Endothelial cell of umbilical vein (primary cell): ENCODE data around the gene KITLG. TPM values are rescaled to one million over a fixed set of nuclear protein-coding genes. Genes with fewer than 3 reads are reported as not detected.

Experiments used
- BruUV-seq: library from RNA; stranded (reverse); fragments of 400-500 nt; replicated peaks from 2 replicates; lab custom pipeline; 2021; lab: Mats Ljungman, UMichigan
- CTCF ChIA-PET: fragments of 300-600, 350-600 bp; sonication (Branson Sonifier 250); formaldehyde crosslinking; loops from one replicate; lab custom pipeline; 2021; ENCODE audit warnings: antibody characterized with exemption, inconsistent platforms; lab: Charles Lee
- POLR2A ChIA-PET: fragments of 300-600, 350-600 bp; sonication (Branson Sonifier 250); formaldehyde crosslinking; loops from one replicate; lab custom pipeline; 2021; ENCODE audit warnings: antibody characterized with exemption, inconsistent platforms; lab: Charles Lee
- DNase-seq: peaks from one replicate; pipeline ENCODE4 v3.0.0-alpha.2; 2011; ENCODE audit warnings: low read depth, low spot score
- FAIRE-seq: peaks from 2 replicates; lab custom pipeline; 2011; peaks lifted over from hg19 to GRCh38; lab: Jason Lieb, UNC
- H2AFZ ChIP-seq: 2 replicates; pipeline ENCODE4 v1.6.0; 2012; ENCODE audit warnings: low read depth, low read length, control low read depth, inconsistent platforms
- H3K27ac ChIP-seq: 2 replicates; pipeline ENCODE4 v1.5.1; 2011; ENCODE audit warnings: low read depth, mild to moderate bottlenecking, control low read depth, low read length, moderate library complexity; ENCODE audit not compliant: insufficient read depth
- H3K27me3 ChIP-seq, 2 experiments: 2 replicates each; pipeline versions ENCODE4 v1.6.0 to v1.6.1; 2011; ENCODE audit warnings: low read length in 2 of 2, mixed read lengths in 1 of 2; ENCODE audit not compliant: control insufficient read depth in 2 of 2, insufficient read depth in 2 of 2
- H3K36me3 ChIP-seq, 2 experiments: 2 replicates in 1 of 2; 3 replicates in 1 of 2; pipeline ENCODE4 v1.5.1; 2011; ENCODE audit warnings: low read length in 2 of 2, mild to moderate bottlenecking in 1 of 2, moderate library complexity in 1 of 2; ENCODE audit not compliant: control insufficient read depth in 2 of 2, insufficient read depth in 2 of 2; ENCODE audit errors: extremely low read depth in 1 of 2
- H3K4me1 ChIP-seq: 3 replicates; pipeline ENCODE4 v1.5.1; 2011; ENCODE audit warnings: mild to moderate bottlenecking, low read length; ENCODE audit not compliant: control insufficient read depth, insufficient read depth; ENCODE audit errors: extremely low read depth
- H3K4me2 ChIP-seq: 2 replicates; pipeline ENCODE4 v1.6.1; 2011; ENCODE audit warnings: low read length, control low read depth, mixed read lengths; ENCODE audit not compliant: insufficient read depth
- H3K4me3 ChIP-seq, 3 experiments: fragments of 200-600 bp in 1 of 3; sonication (generic), shearing (Covaris generic) in 1 of 3; replicated peaks in 1 of 3; 2 replicates each; pipeline ENCODE4 v1.5.1; 2011 to 2016; ENCODE audit warnings: control low read depth in 3 of 3, low read length in 3 of 3, mild to moderate bottlenecking in 2 of 3, inconsistent platforms in 1 of 3, low read depth in 1 of 3, moderate library complexity in 1 of 3; ENCODE audit not compliant: insufficient read depth in 1 of 3
- H3K79me2 ChIP-seq: 2 replicates; pipeline ENCODE4 v1.6.0; 2012; ENCODE audit warnings: low read length, inconsistent platforms; ENCODE audit not compliant: control insufficient read depth, insufficient read depth
- H3K9ac ChIP-seq: replicated peaks from 2 replicates; pipeline ENCODE3; 2011; ENCODE audit warnings: low read length, control low read depth; ENCODE audit not compliant: insufficient read depth; ENCODE audit errors: extremely low read depth
- H3K9me1 ChIP-seq: replicated peaks from 3 replicates; pipeline ENCODE4 v1.6.0; 2011; ENCODE audit warnings: mild to moderate bottlenecking, low read length; ENCODE audit not compliant: control insufficient read depth, insufficient read depth; ENCODE audit errors: extremely low read depth
- H3K9me3 ChIP-seq: replicated peaks from 2 replicates; pipeline ENCODE4 v1.5.1; 2012; ENCODE audit warnings: low read length, inconsistent platforms; ENCODE audit not compliant: control insufficient read depth, insufficient read depth
- H4K20me1 ChIP-seq: replicated peaks from 2 replicates; pipeline ENCODE3; 2011; ENCODE audit warnings: mild to moderate bottlenecking, low read length; ENCODE audit not compliant: control insufficient read depth, insufficient read depth; ENCODE audit errors: extremely low read depth
- CTCF ChIP-seq, 2 donors: IDR thresholded peaks; 1 replicate in 1 of 2; 2 replicates in 1 of 2; pipeline ENCODE4 v1.5.1; 2011; ENCODE audit warnings: low read length in 2 of 2, mild to moderate bottlenecking in 2 of 2, moderate library complexity in 2 of 2, control low read depth in 1 of 2, inconsistent platforms in 1 of 2, low read depth in 1 of 2; ENCODE audit not compliant: insufficient read depth in 1 of 2; ENCODE audit errors: extremely low read depth in 1 of 2
- EZH2 ChIP-seq: IDR thresholded peaks from 2 replicates; pipeline ENCODE4 v1.6.1; 2012; ENCODE audit warnings: borderline replicate concordance, low read depth, mild to moderate bottlenecking, moderate library complexity, low read length, inconsistent platforms; ENCODE audit not compliant: severe bottlenecking
- FOS ChIP-seq: IDR thresholded peaks from 2 replicates; pipeline ENCODE4 v1.6.1; 2011; ENCODE audit warnings: mild to moderate bottlenecking, low read length, moderate library complexity, borderline replicate concordance; ENCODE audit not compliant: insufficient read depth
- GATA2 ChIP-seq: IDR thresholded peaks from 2 replicates; pipeline ENCODE4 v1.7.0; 2011; ENCODE audit warnings: low read depth, mild to moderate bottlenecking, moderate library complexity, mixed read lengths, low read length; ENCODE audit not compliant: insufficient read length, insufficient read depth
- JUN ChIP-seq: IDR thresholded peaks from 2 replicates; pipeline ENCODE4 v1.6.1; 2011; ENCODE audit warnings: borderline replicate concordance, low read depth; ENCODE audit not compliant: insufficient read length, insufficient read depth
- MAX ChIP-seq: IDR thresholded peaks from 2 replicates; pipeline ENCODE4 v1.6.1; 2011; ENCODE audit not compliant: insufficient read depth, insufficient read length
- MYC ChIP-seq: IDR thresholded peaks from one replicate; pipeline ENCODE4 v1.6.1; 2011; ENCODE audit warnings: mild to moderate bottlenecking, low read depth, low read length
- POLR2A ChIP-seq: IDR thresholded peaks from 2 replicates; pipeline ENCODE4 v1.6.1; 2012; ENCODE audit warnings: low read depth, mild to moderate bottlenecking, control low read depth, low read length
- POLR2AphosphoS5 ChIP-seq: IDR thresholded peaks from 2 replicates; pipeline ENCODE4 v1.6.1; 2012; ENCODE audit warnings: low read depth, mild to moderate bottlenecking, control low read depth, low read length, moderate library complexity; ENCODE audit not compliant: insufficient read depth
- dilution Hi-C: fragments of 300-500 bp; cut with MboI; formaldehyde crosslinking; loops from one replicate; pipeline ENCODE4 v1.15.0; 2019; ENCODE audit warnings: low sequenced_read_pairs; ENCODE audit not compliant: extremely low pct_ligation_motif_present
- intact Hi-C: fragments of 100-400 bp; cut with micrococcal nuclease; formaldehyde crosslinking; loops from one replicate; pipeline ENCODE4 v1.10.0; 2022
- polyA plus RNA-seq, 4 experiments: library from polyadenylated mRNA; depleted of rRNA in 3 of 4; stranded (reverse) in 3 of 4; unstranded in 1 of 4; fragments of >200 nt; gene quantifications; 2 replicates each; pipeline versions ENCODE4 v1.2.1 to v1.2.3, GENCODE V29; 2011 to 2012; ENCODE audit warnings: missing spikeins in 1 of 4
- total RNA-seq: library from RNA; stranded (reverse); gene quantifications from 2 replicates; pipeline ENCODE4 v1.2.3, GENCODE V29; 2021

KITLG gene
- total and polyA plus RNA-seq, 2 donors (not counting 3 experiments of a cell fraction or from before 2014, with no cell fraction given), result 3.8 to 32.5 TPM

- H3K9me1 ChIP-seq, result no peaks in the 10 kb centered on the region
- CTCF ChIA-PET, result no interaction called here
- intact Hi-C loops, result loop anchor here (10.0 kb wide), 1 partner anchor 953 kb away; the partner anchor contains the start of genes GALNT4 and POC1B
- H3K9ac ChIP-seq, result no peak overlapping the region
- H3K4me1 ChIP-seq, result no peaks in the 10 kb centered on the region
- H3K9me3 ChIP-seq, result no peaks in the 10 kb centered on the region
- DNase-seq, result no peak
- H3K27me3 ChIP-seq, result no peaks in the 10 kb centered on the region
- peaks cover 7% of the 10 kb centered on the region for H3K79me2 ChIP-seq
- H3K4me2 ChIP-seq, result no peak overlapping the region
- TF ChIP-seq FOS (no peak), MYC (no peak), CTCF (IDR thresholded peaks at IDR 0.05; ENCODE audit: extremely low read depth in 1 of 2, insufficient read depth in 1 of 2, low read depth in 1 of 2, low read length in 2 of 2) (no peak), GATA2 (no peak), JUN (no peak), MAX (no peak), POLR2AphosphoS5 (no peak), EZH2 (no peak), POLR2A (no peak)
- no peaks in the 10 kb centered on the region for H4K20me1 ChIP-seq
- H3K27ac ChIP-seq, result no peak overlapping the region
- no TSS peak for BruUV-seq
- no peak overlapping the region for H2AFZ ChIP-seq
- dilution Hi-C loops, result no loop called here
- no peak for FAIRE-seq
- no peak overlapping the region for H3K4me3 ChIP-seq
- POLR2A ChIA-PET, result no interaction called here
- no peaks in the 10 kb centered on the region for H3K36me3 ChIP-seq
Observed at GRCh38 chr12:88571543-88571942, 8.7 kb downstream of the KITLG start.
